BE2C (cell line): Measurements from ENCODE around the gene KCNH1.

Experiments used
- DNase-seq: peaks from one replicate; pipeline ENCODE4 v3.0.0-alpha.2; 2020
- H3K27me3 ChIP-seq: fragments of 250-450 bp; sonication (Bioruptor Pico); 2 replicates; pipeline ENCODE4 v1.5.1; 2020; ENCODE audit warnings: mild to moderate bottlenecking
- H3K36me3 ChIP-seq: fragments of 250-450 bp; sonication (Bioruptor Pico); 2 replicates; pipeline ENCODE4 v1.5.1; 2020; ENCODE audit warnings: mild to moderate bottlenecking
- H3K4me1 ChIP-seq: fragments of 250-450 bp; sonication (Bioruptor Pico); 2 replicates; pipeline ENCODE4 v1.5.1; 2020
- H3K4me3 ChIP-seq: 2 replicates; pipeline ENCODE4 v1.5.1; 2011; ENCODE audit warnings: low read depth, low read length
- H3K9me3 ChIP-seq: fragments of 250-450 bp; sonication (Bioruptor Pico); 2 replicates; pipeline ENCODE4 v1.5.1; 2020
- TF ChIP-seq, protein P1 (sequence below): IDR thresholded peaks from 2 replicates; pipeline ENCODE4 v1.5.1; 2012; ENCODE audit warnings: mild to moderate bottlenecking, low read depth, low read length

KCNH1 gene

GRCh38 chr1:210944252-210944651, 189.7 kb downstream of the KCNH1 start:
- no peaks in the 10 kb centered on the region for H3K27me3 ChIP-seq
- H3K4me3 ChIP-seq: no peak overlapping the region
- DNase-seq: peak; percentile 78
- no peaks in the 10 kb centered on the region for H3K36me3 ChIP-seq
- H3K4me1 ChIP-seq: peaks cover 15% of the 10 kb centered on the region
- TF ChIP-seq, protein P1, sequence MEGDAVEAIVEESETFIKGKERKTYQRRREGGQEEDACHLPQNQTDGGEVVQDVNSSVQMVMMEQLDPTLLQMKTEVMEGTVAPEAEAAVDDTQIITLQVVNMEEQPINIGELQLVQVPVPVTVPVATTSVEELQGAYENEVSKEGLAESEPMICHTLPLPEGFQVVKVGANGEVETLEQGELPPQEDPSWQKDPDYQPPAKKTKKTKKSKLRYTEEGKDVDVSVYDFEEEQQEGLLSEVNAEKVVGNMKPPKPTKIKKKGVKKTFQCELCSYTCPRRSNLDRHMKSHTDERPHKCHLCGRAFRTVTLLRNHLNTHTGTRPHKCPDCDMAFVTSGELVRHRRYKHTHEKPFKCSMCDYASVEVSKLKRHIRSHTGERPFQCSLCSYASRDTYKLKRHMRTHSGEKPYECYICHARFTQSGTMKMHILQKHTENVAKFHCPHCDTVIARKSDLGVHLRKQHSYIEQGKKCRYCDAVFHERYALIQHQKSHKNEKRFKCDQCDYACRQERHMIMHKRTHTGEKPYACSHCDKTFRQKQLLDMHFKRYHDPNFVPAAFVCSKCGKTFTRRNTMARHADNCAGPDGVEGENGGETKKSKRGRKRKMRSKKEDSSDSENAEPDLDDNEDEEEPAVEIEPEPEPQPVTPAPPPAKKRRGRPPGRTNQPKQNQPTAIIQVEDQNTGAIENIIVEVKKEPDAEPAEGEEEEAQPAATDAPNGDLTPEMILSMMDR: no peak
- no peaks in the 10 kb centered on the region for H3K9me3 ChIP-seq

DNA sequence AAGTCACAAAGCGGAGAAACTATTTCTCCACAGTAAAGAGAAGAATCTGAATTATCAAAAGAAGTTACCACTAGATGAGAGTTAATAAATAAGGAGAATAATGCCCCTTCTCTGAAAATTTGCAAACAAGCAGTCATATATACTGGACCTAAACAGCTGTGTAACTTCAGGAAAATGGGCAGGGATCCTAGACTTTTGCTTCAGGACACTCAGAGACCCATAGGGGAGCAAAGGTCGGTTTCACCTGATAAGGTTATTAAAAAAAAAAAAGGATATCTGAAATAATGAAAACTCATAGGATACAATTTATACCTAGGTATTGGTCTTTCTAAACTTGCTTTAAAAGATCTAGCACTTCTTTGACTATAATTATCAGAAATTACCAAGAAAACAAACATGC, 191.4 kb downstream of the KCNH1 start:
- no peak for DNase-seq
- Histone ChIP-seq H3K4me1 (peaks cover 13% of the 10 kb centered on the region), H3K4me3 (no peak overlapping the region), H3K27me3 (no peaks in the 10 kb centered on the region), H3K36me3 (no peaks in the 10 kb centered on the region), H3K9me3 (no peaks in the 10 kb centered on the region)
- TF ChIP-seq, protein P1: no peak

- no peak for DNase-seq
- TF ChIP-seq, protein P1: no peak
- Histone ChIP-seq H3K36me3 (no peaks in the 10 kb centered on the region), H3K4me1 (peaks cover 13% of the 10 kb centered on the region), H3K9me3 (no peaks in the 10 kb centered on the region), H3K4me3 (no peak overlapping the region), H3K27me3 (no peaks in the 10 kb centered on the region)
These were observed 193.8 kb downstream of the KCNH1 start for GRCh38 chr1:210940081-210940617.

GRCh38 chr1:210938416-210938925, 195.5 kb downstream of the KCNH1 start:
- Histone ChIP-seq H3K4me3 (no peak overlapping the region), H3K9me3 (no peaks in the 10 kb centered on the region), H3K36me3 (no peaks in the 10 kb centered on the region), H3K27me3 (no peaks in the 10 kb centered on the region), H3K4me1 (peaks cover 6% of the 10 kb centered on the region)
- DNase-seq: no peak
- TF ChIP-seq, protein P1: no peak

DNA sequence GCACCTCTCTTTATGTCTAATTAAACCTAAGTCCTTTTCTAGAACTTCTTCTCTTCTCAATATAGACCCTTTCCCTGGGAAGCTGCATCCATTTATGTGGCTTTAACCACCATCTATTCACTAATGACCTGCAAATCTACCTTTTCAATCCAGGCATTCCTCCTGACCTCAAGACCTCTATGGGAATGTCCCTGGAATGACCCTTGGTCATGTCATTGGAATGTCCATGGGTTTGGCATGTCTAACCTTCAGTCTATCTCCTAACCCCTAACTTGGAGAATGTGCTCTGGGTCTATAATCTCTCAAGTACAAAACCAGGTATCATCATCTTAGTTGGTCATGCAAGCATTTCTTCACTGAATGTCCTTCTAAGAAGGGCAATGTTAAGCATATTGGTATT, 196.1 kb downstream of the KCNH1 start:
- Histone ChIP-seq H3K4me1 (peaks cover 6% of the 10 kb centered on the region), H3K9me3 (no peaks in the 10 kb centered on the region)
- no peak for DNase-seq

DNA sequence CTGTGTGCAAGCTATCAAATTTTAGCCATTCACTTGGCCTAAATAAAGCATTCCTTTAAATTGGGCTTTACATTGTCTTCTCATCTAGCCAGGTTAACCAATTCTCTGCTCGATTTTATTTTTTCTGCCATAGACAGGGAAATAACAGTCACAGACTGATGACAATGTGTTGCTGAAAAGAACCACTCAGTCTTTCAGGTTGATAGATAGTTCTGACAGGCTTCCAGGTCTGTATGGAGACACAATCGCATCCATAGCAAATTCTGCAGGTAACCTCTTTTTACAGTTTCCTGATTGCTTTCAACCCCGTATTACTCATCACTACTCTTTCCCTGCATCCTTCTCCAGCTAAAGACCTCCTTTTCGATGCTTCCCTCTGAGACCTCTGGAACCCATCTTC, 198.0 kb downstream of the KCNH1 start:
- H3K4me1 ChIP-seq: peaks cover 6% of the 10 kb centered on the region
- no peaks in the 10 kb centered on the region for H3K9me3 ChIP-seq
- H3K27me3 ChIP-seq: no peaks in the 10 kb centered on the region
- DNase-seq: no peak
- no peaks in the 10 kb centered on the region for H3K36me3 ChIP-seq
- TF ChIP-seq, protein P1: no peak
- no peak overlapping the region for H3K4me3 ChIP-seq

More for the DNA sequence above, 196.1 kb downstream of the KCNH1 start:
- Histone ChIP-seq H3K4me3 (no peak overlapping the region), H3K27me3 (no peaks in the 10 kb centered on the region), H3K36me3 (no peaks in the 10 kb centered on the region)
- TF ChIP-seq, protein P1: no peak
